ENCODE measurements around the gene JUP.

JUP gene

DNA sequence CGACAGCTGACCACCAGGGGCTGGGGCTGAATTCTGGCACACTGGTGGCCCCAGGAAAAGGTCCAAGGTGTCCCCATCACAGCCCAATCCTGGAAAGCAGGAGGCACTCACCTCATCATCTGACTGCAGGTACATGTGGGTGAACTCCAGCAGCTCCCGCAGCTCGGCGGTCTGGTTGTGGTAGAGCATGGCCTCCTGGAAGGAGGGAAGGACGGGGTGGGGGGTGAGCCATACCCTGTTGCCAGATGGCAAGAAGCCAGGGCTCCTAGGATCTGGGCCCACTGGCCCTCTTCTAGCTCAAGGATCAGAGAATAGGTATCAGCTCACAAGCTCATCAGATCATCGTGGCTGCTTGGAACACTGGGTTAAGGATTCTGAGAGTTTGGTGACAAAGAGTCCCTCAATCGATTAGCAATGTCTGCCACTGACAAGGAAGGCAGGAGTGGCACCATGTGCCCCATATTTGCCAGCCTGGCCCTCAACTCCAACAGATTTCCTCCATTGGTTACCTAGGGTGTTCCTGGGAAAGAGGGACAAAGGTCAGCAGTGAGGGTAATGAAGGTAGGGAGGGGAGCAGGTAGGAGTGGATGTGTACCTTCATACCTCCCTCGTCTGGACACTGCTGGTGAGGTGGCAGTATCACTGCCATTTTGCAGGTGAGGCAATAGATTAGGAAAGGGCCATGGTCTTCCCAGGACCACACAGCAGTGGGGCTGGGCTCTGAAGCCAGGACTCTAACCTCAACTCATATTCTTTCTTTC lies 20.4 kb upstream of the JUP start:
- no peak for DNase-seq

DNA sequence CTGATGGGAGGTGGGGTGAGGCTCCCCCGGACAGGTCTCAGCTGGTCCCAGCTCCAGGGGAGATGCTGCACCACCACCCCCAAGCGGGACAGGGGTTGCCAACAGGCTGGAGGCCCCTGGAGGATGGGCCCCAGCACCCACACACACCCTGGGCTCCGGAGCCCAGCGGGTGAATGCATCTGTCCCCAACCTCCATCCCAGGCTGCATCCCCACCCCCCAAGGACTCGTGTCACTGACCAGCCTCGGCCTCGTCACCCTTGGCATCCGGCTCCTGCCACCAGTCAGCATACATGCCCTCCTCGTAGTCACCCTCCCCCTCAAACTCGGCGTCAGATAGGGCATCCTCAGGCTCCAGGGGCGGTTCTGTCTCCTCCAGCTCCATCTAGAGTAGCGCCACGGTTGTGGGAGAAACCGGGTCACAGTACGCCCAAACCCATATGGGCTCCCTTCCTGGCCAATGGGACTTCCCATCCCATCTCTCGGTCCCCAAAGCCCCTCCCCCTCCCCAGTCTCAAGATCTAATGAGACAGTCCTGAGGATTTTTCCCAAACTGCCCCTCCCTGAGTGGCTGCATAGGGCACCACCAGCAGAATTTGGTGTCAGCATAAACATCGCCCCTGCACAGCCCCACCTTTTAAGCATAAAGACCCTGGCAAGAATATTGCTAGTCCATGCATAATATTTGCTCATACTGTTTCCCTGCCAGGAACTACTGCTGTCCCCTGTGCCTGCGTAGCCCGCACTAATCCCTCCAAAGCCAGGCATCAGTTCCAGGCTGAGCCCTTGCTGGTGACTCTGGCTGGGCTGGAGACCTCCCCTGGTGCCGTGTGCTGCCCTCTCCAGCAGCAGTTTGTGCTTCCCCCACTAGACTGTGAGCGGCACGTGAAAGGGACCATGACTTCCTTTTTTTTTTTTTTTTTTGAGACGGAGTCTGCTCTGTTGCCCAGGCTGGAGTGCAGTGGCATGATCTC lies 16.8 kb upstream of the JUP start:
- DNase-seq, result no peak

DNA sequence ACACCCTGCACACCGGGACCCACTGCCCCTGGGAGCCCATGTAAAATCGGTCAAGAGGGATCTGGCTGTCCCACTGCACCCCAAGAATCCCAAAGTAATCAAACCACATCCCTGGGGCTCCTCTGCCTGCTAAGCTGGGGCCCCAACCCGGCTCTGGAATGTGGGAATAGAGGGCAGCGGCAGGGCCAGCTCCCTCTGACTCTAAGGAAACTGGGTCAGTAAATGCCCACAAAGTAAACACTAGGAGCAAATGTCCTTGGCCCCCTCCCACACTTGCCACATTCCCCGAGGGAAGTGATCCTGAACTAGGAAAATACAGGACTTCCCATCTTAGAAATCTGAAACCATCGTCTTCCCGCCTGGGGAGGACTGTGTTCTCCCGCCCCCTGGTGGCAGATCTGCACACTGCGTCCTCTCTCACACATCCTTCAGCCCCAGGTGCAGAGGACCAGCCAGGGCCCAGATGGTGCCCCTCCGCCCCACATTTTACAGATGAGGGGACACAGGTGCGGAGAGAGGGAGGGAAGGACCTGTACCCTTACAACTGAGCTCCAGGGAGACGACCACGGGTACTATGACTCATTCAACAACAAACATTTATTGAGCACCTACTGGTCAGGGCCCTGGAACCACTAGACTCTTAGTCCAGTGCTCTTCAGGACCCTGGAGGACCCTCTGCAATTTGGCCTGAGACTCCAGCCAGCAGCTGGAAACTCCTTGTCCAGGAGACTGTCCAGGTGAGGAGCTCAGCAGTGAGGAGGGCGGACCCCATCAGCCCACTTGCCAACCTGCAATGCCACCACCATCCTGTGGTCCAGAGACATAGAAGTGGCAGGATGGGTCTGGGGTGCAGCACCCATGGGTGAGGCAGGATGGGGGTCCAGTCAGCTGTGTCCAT lies 15.1 kb upstream of the JUP start:
- peak; percentile 79 for DNase-seq

DNA sequence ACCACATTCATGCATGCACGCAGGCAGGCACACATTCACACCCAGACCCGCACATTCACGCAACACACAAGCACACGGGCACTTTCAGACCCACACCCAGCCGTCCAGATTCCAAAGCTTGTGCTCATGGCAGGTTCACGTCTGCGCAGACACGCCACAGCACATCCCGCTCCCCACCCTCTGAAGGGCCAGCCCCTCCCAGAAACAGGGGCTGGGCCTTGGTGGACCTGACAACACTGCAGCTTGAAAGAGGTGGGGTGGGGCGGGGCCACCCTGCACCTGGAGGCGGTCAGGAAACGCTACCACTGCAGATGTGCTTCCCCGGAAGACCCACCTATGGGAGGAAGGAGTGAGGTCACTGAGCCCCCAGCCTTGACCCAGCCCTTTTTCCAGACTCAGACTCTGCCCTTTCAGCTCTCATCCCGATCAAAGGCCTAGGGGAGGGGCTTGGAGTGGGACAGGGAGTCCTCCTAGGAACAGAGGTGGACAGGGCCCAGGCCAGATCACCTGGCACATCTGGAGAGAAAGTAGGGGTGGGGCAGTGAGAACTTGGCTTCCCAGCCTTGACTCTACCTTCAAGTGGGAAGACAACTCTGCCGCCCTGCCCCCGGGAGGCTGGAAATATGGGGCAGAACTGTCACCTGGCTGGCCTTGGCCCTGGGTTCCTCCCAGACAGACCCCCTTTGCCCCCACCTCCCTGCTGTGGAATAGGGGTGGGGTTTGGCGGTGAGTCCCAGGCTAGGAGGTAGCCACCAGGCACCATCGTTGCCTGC lies 14.3 kb upstream of the JUP start:
- no peak for DNase-seq

DNA sequence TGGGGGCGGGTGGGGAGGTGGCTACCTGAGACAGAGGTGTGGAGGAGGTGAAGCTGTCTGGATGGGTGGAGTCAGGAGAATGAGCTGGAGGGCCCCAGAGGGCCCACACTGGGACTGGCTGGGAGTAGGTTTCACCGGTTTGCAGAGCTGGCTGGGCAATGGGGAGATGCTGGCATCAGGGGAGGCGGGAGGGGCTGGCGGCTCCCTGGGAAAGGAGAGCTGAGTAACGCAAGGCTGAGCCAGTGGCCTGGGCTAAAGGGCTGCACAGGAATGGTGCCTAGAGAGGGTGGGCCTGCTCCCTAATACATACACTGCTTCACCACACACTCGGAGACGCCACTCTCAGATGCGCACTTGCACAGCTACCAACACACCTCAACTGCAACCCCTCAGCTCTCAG lies 12.9 kb upstream of the JUP start:
- no peak for DNase-seq

DNA sequence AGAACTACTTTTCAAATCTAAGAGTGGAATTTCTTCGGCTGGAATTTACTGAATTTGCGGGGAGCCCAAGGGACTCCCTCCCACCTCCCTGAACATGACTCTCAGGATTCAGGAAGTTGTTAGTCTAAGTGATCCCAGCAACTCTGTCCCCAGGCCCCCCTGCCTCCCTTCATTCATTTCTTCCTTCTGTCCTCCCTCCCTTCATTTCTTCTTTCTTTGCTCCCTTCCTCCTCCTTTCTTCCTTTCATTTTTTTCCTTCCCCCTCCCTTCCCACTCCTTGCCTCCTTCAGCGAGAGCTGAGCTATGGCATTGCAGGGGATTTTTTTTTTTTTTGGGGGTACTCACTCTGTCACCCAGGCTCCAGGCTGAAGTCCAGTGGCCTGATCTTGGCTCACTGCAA lies 10.9 kb upstream of the JUP start:
- DNase-seq, result no peak

DNA sequence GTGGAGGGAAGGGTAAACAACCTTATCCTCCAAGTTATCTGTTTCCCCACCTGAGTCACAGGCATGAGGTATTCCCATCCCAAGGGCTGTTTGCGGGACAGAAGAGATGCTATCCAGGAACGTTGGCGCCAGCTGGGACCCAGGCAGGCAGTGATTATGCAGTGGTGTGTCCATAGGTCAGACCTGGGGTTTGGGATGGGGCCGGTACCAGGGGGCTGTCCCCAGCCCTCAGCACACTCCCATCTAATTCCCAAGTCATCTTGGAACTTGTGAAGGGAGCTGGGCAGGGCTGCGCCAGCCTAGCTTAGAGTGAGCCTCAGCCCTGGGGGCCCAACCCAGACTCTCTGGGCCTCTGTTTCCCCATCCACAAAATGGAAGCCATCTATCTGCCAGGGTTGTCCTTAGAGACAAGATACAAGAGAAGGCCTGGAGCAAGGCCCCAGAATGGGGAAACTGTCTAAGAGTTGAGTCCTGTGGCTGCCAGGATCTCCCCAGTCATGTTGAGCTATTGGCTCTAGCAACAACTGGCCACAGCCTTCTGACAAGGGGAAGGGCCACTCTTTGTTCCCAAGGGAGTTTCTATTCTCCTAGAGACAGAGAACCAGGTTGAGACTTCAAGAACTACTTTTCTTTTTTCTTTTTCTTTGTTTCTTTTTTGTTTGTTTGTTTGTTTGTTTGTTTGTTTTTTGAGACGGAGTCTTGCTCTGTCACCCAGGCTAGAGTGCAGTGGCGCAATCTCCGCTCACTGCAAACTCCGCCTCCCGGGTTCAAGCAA lies 9.8 kb upstream of the JUP start:
- no peak for DNase-seq

DNA sequence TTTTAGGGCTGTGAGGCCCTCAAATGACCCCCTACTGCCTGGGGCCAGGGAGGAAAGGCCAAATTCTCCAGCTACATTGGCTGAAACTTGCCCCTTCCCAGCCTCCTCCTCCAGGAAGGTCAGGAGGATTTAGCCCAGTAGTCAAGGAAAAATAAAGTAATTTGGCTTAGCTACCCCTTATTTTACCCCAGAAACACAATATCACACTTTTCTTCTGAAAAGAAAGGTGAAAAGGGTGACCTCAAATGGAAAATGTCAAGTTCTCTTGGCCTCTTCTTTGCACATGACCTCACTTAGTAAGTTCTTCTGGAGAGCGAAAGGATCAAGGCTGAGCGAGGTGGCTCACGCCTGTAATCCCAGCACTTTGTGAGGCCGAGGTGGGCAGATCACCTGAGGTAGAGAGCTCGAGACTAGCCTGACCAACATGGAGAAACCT lies 8.0 kb upstream of the JUP start:
- DNase-seq, result no peak

DNA sequence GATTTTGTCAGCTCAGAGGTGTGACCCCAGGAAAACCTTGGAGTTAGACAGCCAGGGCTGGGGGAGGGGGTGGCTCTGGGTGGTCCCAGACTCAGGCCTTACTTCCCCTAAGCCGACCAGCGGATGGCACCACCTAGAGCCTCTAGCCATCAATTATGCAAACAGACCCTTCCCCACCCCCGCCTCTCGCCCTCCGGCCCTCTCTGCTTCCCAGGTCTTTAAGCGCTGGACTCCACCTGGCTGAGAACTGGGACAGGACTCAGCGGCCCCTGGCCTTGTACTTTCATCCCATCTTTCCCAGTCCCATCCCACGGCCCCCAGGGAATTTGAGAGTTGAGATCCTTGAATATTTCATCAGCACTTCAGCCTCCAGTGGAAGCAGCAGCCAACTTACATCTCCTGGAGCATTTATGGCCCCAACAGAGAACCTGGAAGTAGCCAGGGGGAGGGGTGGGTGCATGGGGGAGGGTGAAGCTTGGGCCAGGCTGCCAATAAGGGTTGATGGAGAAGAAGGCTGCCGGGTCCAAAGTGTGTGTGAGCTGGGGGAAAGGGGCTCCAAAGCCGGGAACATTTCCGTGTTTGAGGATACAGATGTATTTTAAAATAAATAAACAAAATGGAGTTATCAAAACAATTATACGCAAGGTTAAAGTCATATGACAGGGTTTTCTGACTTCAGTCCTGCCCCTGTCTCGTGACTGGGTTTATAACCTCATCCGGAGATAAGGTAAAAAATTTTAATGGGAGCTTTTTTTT lies 7.5 kb upstream of the JUP start:
- DNase-seq, result no peak

DNA sequence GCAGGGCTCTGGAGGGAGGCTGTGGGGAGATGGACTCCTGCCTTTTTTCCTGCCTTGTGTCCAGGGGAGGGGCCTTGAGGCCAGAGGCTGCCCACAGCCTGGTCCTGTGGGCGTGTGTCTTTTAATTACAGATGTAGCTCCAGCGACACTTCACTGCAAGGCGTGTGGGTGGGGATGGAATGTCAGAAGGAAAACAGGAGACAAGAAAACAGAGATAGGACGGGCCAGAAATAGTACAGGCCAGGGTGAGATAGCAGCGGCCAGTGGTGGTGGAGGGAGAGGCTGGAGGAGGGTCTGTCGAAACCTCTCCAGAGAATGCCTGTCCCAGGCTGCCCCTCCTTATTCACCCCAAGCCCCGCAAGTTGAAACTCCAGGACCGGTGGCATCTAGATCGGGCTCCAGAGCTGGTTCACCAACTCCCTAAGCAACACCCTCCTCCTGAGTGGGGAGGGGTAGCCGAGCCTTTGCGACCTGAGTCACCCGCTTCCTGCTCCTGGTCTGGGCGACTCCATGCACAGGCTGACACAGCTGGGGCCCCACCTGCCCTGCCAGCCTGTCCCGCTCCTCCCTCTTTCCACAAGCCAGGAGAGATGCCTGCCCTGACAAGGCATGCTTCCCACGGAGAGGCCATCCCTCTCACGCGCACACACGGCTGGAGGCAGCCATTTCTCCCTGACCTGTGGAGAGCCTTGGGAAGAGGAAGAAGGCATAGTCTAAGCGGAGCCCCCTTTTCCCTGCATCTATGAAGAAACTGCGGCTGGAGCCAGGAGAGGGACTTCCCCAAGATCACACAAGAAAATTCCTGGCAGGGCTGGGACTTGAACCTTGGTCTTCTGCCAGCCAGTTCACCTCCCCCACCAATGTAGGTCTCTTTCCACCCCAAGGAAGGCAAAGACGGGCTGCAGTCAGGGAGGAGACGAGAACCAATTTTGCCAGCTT lies 6.6 kb upstream of the JUP start:
- no peak for DNase-seq

DNA sequence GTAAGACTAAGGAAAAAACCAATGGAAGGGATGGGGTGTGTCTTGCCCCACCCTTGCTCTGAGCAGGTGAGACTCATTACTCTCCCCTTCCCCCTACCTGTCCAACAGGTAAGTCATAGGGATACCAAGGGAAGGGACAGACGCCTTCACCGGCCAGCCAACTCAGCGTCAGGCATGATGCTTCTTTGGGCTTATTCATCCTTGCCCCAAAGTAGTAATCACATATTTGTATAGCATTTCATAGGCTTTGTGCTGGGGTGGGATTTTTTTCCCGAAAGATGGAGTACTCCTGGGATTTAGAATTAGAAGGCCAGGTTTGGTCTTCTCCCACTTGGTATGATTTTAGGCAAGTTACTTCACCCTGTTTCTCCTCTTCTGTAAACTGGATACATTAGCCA lies 509 bp upstream of the JUP start:
- no peak for DNase-seq

DNA sequence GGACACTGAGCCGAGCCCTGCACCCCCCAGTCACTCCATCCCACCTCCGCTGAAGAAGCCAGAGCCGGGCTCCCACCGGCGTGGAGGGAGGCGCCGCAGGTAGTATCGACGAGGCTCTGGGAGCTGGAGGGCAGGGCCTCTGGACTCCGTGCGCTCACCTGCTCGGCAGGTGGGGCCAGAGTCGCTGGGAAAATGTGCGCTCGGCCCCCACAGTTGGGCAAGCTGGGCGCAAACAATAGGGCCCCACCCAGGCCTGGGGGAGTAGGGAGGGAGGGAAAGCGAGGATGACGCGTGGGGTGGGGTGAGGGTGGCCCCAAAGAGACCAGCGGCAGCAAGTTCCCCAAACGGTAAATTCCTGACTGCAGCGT lies 668 bp downstream of the JUP start:
- DNase-seq, result no peak

DNA sequence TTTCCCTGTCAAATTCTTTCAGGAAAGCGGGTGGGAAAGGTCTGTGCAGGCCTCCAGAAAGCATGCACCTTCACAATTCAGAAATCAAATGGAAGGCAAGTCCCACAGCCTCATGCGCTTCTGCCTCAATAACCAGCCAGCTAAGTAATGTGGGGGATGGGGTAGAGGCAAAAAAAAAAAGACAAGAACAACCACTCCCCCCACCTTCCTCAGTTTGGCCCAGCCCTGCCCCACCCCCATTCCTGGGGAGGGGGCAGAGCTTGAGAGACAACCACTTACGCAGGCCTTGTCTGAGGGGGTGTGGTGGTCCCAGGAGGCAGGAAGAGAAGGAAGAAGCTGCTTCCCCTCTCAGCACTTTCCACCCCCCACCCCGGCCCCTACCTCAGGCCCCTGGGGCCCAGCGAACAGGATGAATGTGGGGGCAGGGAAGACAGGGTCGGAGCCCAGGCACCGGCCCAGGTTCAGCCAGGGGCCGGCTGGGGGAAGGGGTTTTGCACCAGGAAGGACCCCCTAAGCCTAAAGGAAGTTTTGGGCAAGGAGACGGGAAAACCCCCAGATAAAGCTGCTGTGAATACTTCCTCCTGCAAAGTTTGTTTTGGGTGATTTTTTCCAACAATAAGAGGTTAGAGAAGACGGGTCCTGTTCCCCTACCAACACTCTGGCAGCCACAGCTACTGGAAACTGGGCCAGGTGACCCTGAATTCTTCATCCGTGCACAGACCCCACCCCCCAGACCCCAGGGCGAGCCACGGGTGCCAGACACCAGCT lies 1.2 kb downstream of the JUP start:
- no peak for DNase-seq

DNA sequence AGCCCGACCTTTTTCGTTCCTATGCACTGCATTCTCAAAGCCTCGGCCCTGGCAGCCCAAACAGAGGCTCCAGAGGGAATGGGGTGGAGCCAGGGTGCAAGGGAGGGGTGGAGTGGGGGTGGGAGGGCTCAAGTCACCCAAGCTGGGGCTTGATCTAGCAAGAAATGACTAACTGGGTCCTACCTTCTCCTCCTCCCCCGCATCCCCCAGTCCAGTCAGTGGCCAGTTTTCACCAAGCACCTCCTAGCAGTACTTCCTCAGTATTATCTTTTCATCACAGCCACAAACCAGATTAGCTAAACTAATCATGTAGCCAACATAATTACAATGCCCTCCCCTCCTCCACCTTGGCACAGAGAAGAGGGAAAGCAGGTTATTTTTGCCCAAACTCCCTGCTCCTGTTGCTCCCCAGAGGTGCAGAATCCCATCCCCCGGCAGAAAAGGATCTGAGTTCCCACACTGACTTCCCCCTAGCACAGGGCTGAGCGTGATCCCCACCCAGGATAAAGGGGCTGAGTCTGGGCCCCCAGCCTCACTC lies 2.2 kb downstream of the JUP start:
- no peak for DNase-seq

DNA sequence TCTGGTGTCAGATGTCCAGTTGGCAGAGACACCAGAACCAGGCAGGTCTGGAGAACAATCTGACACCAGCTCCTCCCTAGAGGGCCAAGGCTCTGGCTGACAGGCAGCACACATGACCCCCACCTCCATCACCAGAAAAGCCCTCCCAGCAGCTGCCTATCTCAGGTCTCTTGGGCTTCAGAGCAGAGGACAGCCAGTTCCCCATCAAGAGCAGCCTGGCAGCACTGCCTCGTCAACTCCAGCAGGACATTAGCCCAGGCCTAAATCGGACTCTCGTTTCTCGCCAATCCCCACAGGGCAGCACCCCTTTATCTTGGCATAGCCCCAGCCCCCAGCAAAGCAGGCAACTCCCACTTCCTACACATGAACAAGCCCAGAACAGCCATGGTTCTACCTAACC lies 4.4 kb downstream of the JUP start:
- DNase-seq, result no peak

DNA sequence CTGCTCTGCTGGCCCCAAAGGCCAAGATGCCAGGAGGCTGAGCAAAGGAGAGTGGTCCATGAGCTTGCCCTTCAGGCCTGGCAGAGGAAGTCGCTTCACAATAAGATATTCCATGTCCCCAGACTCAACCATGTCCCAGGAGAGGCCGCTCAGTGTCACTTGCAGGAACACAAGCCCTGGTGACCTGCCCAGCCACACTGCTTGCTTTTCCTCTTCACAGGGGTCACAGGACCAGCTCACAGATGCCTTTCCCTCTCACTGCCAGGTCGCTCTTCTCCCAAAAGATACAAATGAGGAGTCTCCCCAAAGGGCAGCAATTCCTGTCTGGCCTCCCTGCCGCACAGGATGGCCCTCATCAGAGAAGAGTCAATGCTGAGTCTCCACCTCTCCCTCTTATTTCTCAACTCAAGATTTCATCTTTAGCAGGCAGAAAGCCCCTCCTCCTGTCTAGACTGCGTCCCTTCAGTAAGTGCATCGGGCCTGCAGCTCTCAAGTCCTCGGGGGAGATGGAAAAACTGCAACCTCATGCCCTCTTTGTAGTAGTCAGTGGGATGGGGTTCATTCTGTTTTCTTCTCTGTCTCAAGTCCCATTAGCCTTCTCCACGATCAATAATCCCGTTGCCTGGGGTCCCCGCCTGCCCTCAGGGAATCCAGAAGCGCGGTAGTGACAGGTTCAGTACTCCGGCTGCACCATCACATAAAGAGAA lies 5.0 kb downstream of the JUP start:
- no peak for DNase-seq

DNA sequence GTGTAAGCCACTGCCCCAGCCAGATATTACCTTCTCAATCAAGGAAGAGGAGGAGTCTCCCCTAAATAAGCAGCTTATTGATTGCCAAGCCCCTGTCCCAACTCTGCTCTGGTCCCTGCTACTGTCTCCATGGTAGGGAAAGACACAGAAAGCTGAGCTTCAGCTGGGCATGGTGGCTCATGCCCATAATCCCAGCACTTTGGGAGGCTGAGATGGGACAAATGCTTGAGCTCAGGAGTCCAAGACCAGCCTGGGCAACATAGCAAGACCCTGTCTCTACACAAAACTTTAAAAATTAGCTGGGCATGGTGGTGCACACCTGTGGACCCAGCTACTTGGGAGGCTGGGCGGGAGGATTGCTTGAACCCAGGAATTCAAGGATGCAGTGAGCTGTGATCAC lies 6.6 kb downstream of the JUP start:
- no peak for DNase-seq
